Transverse colon (tissue), 4 donors: Measurements from ENCODE around the gene ITPKB. TPM values are rescaled to one million over a fixed set of nuclear protein-coding genes. Genes with fewer than 3 reads are reported as not detected.

Source experiments
- DNase-seq: peaks from one replicate; pipeline ENCODE4 v3.0.0-alpha.2; 2019
- H3K27ac ChIP-seq, 4 donors: fragments of 200-600 bp; sonication (generic); 2 replicates each; pipeline ENCODE4 v1.5.1; 2016 to 2018; ENCODE audit warnings: inconsistent platforms in 4 of 4
- H3K27me3 ChIP-seq: fragments of 200-600 bp; sonication (generic); 2 replicates; pipeline ENCODE4 v1.5.1; 2017; ENCODE audit warnings: inconsistent platforms
- H3K36me3 ChIP-seq, 4 donors: fragments of 200-600 bp; sonication (generic); 2 replicates each; pipeline ENCODE4 v1.5.1; 2017 to 2019; ENCODE audit warnings: inconsistent platforms in 4 of 4
- H3K4me1 ChIP-seq, 4 donors: fragments of 200-600 bp; sonication (generic); 2 replicates each; pipeline ENCODE4 v1.5.1; 2017 to 2020; ENCODE audit warnings: inconsistent platforms in 4 of 4
- H3K4me3 ChIP-seq, 4 donors: fragments of 200-600 bp; sonication (generic); 1 replicate in 1 of 4; 2 replicates in 3 of 4; pipeline versions ENCODE4 v1.5.1 to v1.6.1; 2017 to 2019; ENCODE audit warnings: inconsistent platforms in 4 of 4
- H3K9me3 ChIP-seq, 2 donors: fragments of 200-600 bp; sonication (generic); 2 replicates each; pipeline ENCODE4 v1.5.1; 2017 to 2019; ENCODE audit warnings: inconsistent platforms in 2 of 2
- EP300 ChIP-seq: sonication (generic); formaldehyde crosslinking; IDR thresholded peaks from one replicate; pipeline ENCODE4 v1.6.1; 2017; ENCODE audit warnings: antibody characterized with exemption, low read depth
- POLR2A ChIP-seq: fragments of 450-650 bp; IDR thresholded peaks from one replicate; pipeline ENCODE4 v1.6.1; 2016; ENCODE audit warnings: antibody characterized with exemption, mild to moderate bottlenecking, moderate library complexity
- POLR2AphosphoS5 ChIP-seq, 3 donors: sonication (generic); formaldehyde crosslinking; IDR thresholded peaks; one replicate each; pipeline ENCODE4 v1.6.1; 2016; ENCODE audit warnings: antibody characterized with exemption in 3 of 3
- WGBS, 2 donors: methylation state at CpG; one replicate each; pipeline ENCODE4 v1.1.5; 2018; ENCODE audit warnings: low coverage in 1 of 2; 5-methylcytosine and 5-hydroxymethylcytosine counted together
- in situ Hi-C, 4 donors: fragments of 200-750 bp; cut with MboI; loops; one replicate each; pipeline versions ENCODE4 v1.15.0 to v1.15.1; 2017; ENCODE audit warnings: low sequenced_read_pairs in 3 of 4, low pct_ligation_motif_present in 1 of 4, low pct_unique_long_range_greater_than_20kb in 1 of 4
- intact Hi-C: fragments of 100-400 bp; cut with DNase I; formaldehyde crosslinking; loops from one replicate; pipeline ENCODE4 v1.15.1; 2023; ENCODE audit warnings: low total_unique reads
- total RNA-seq, 4 donors: library from RNA; depleted of rRNA; stranded (reverse); fragments of >200 nt; gene quantifications; one replicate each; pipeline ENCODE4 v1.1.0, GENCODE V29; 2016
- TF ChIP-seq, protein P1 (sequence below), 5 experiments: fragments of 200-600 bp in 3 of 5; fragments of 450-650 bp in 2 of 5; sonication (generic) in 3 of 5; IDR thresholded peaks; 1 replicate in 2 of 5; 2 replicates in 3 of 5; pipeline ENCODE4 v1.5.1; 2016 to 2017; ENCODE audit warnings: antibody characterized with exemption in 5 of 5, inconsistent platforms in 3 of 5, mild to moderate bottlenecking in 2 of 5, moderate library complexity in 1 of 5

ITPKB gene
- 10 to 100 TPM; 14.3 to 57.6 (median 23.7) TPM for total RNA-seq

DNA sequence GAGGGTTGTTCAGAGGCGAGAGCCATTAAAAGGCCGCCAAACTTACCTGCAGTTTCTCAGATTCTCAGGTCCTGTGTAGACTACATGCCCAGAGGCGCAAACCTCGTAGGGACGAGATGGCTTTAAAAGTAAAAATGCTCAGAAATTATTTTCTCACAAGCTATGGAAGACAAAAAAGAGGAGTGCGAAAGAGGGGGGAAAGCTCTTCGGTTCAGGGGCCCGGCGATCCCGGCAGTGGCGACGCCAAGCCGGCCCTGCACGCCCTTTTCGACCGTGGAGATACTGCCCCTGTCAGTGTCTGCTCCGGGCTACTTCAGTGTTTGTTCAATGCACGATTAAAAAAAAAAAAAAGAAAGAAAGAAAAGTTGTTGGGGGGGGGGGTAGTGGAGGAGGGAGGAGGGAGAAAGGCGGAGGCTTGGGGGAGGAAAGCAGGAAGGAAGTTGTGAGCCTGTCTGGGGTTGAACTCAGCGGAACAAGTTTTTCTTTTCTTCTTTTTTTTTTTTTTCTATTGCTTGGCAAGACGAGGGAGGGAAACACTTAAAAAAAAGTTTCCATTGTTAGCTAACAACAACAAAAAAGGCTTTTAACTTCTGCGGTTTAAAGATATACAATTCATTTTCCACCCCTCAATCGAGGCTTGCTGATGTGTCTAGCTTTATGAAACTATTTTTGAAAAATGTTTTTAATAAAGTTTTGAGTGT is at the start of gene ITPKB:
Gene ITPKB, minus strand, starts transcription at position 288 of the 701 bp plus-strand sequence. CDS start 1,824 bp downstream, outside the sequence.
- in situ Hi-C loops (loop anchor here in 1 of 4 donors (10.0 kb wide), 1 partner anchor 86 kb away; no protein-coding TSS in a partner anchor), intact Hi-C loops (loop anchor here (2.0 to 5.0 kb wide), 2 partner anchors 47 to 104 kb away; no protein-coding TSS in a partner anchor)
- Histone ChIP-seq H3K9me3 (no peaks in the 10 kb centered on the region), H3K4me1 (peaks cover 10 to 41% (median 27%) of the 10 kb centered on the region in 4 donors), H3K27ac (peak within 1 kb of the TSS; percentile 90 to 97 (median 94)), H3K36me3 (no peaks in the 10 kb centered on the region), H3K4me3 (peak within 1 kb of the TSS; percentile 66 to 96 (median 82)), H3K27me3 (no peaks in the 10 kb centered on the region)
- DNase-seq, result peak; percentile 71
- 1 to 2% methylated on average over 22 to 23 of the region's 23 CpGs for WGBS, 2 donors
- TF ChIP-seq, protein P1, sequence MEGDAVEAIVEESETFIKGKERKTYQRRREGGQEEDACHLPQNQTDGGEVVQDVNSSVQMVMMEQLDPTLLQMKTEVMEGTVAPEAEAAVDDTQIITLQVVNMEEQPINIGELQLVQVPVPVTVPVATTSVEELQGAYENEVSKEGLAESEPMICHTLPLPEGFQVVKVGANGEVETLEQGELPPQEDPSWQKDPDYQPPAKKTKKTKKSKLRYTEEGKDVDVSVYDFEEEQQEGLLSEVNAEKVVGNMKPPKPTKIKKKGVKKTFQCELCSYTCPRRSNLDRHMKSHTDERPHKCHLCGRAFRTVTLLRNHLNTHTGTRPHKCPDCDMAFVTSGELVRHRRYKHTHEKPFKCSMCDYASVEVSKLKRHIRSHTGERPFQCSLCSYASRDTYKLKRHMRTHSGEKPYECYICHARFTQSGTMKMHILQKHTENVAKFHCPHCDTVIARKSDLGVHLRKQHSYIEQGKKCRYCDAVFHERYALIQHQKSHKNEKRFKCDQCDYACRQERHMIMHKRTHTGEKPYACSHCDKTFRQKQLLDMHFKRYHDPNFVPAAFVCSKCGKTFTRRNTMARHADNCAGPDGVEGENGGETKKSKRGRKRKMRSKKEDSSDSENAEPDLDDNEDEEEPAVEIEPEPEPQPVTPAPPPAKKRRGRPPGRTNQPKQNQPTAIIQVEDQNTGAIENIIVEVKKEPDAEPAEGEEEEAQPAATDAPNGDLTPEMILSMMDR (IDR thresholded peaks at IDR 0.05), result no peak
- TF ChIP-seq EP300 (no peak), POLR2A (peak; percentile 69), POLR2AphosphoS5 (IDR thresholded peaks at IDR 0.05) (peak; percentile 62 to 85 (median 69))

DNA sequence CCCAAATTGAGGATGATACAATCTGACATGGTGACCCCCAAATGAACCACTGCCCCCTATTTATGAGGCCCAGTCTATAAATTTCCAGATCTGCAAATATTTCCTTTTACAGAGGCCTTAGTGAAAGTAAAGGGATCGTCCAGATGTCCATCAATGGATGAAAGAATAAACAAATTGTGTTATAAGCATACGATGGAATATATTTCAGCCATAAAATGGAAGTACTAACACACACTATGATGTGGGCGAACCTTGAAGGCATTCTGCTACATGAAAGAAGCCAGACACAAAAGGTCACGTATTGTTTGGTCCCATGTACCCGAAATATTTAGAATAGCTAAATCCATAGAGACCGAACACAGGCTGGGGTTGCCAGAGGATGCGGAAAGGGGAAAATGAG is 48.6 kb upstream of the ITPKB start:
- no peaks in the 10 kb centered on the region for H3K27me3 ChIP-seq
- no peaks in the 10 kb centered on the region for H3K36me3 ChIP-seq
- 64 to 77% methylated on average over 6 to 7 of the region's 7 CpGs for WGBS, 2 donors
- TF ChIP-seq POLR2AphosphoS5 (IDR thresholded peaks at IDR 0.05), result peak in 1 of 3 donors; percentile 47
- TF ChIP-seq, protein P1 (IDR thresholded peaks at IDR 0.05), result no peak
- DNase-seq, result no peak
- intact Hi-C loops (no loop called here), in situ Hi-C loops (no loop called here)
- peak overlapping the region; percentile 8 to 79 (median 54) for H3K27ac ChIP-seq
- H3K4me3 ChIP-seq, result no peak overlapping the region
- H3K4me1 ChIP-seq, result peaks cover 0 to 18% (median 7%) of the 10 kb centered on the region in 4 donors
- H3K9me3 ChIP-seq, result no peaks in the 10 kb centered on the region

DNA sequence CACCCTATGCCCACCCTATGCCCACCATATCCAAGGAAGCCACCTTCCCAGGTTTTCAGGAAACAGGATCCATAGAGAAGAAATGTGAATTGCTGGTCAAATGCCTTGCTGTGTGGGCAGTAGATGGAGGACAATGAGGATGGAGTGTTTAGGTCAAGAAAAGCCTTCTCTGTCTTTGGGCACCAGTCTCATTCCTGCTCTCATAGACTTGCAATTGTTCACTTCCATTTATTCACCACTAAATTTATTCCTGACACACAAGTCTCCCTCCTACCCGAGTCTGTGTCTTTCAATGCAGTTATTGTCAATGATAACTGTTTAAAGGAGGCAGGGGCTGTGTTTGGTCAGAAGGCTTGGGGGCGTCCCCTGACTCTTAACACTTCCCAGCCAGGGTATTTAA is 48.0 kb upstream of the ITPKB start:
- 69 to 86% methylated on average over 1 to 2 of the region's 2 CpGs for WGBS, 2 donors
- DNase-seq, result no peak
- H3K9me3 ChIP-seq, result no peaks in the 10 kb centered on the region
- peaks cover 0 to 18% (median 7%) of the 10 kb centered on the region in 4 donors for H3K4me1 ChIP-seq
- intact Hi-C loops (no loop called here), in situ Hi-C loops (no loop called here)
- H3K27ac ChIP-seq, result peak overlapping the region; percentile 3 to 79 (median 54)
- H3K27me3 ChIP-seq, result no peaks in the 10 kb centered on the region
- TF ChIP-seq, protein P1 (IDR thresholded peaks at IDR 0.05), result no peak
- no peak for TF ChIP-seq EP300
- TF ChIP-seq POLR2A, result no peak
- H3K4me3 ChIP-seq, result no peak overlapping the region
- no peaks in the 10 kb centered on the region for H3K36me3 ChIP-seq

DNA sequence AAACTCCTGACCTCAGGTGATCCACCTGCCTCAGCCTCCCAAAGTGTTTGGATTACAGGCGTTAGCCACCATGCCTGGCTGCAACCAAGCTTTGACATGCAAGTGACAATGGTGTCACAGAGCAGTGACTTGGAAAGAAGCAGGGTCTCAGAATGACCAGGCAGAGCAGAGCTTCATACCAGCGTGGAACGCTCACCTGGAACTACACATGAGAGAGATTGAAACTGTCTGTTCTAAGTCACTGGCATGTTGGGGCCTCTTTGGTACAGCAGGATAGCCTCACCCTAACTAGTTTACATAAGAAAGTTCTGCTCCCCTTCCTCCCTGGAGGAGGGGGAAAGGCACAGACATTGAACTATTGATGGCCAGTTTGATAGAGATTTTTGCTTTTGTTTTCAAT is 47.5 kb upstream of the ITPKB start:
- no peaks in the 10 kb centered on the region for H3K9me3 ChIP-seq
- H3K36me3 ChIP-seq, result no peaks in the 10 kb centered on the region
- H3K27me3 ChIP-seq, result no peaks in the 10 kb centered on the region
- H3K27ac ChIP-seq, result peak overlapping the region; percentile 3 to 79 (median 76)
- intact Hi-C loops (no loop called here), in situ Hi-C loops (no loop called here)
- H3K4me3 ChIP-seq, result no peak overlapping the region
- no peak for DNase-seq
- TF ChIP-seq, protein P1 (IDR thresholded peaks at IDR 0.05), result no peak
- TF ChIP-seq POLR2AphosphoS5 (IDR thresholded peaks at IDR 0.05) (no peak), POLR2A (no peak), EP300 (no peak)
- 84% methylated on average over 3 of the region's 3 CpGs; no CpG with 5 or more reads in 1 of the 2 donors for WGBS, 2 donors
- H3K4me1 ChIP-seq, result peaks cover 0 to 18% (median 7%) of the 10 kb centered on the region in 4 donors
